ENCODE results near the gene SPATA21.
"Not testable (repeated sequence)": the region's sequence is repeated elsewhere in the genome, so short reads cannot be mapped to it uniquely, and the experiment has no call there.

The SPATA21 gene, protein sequence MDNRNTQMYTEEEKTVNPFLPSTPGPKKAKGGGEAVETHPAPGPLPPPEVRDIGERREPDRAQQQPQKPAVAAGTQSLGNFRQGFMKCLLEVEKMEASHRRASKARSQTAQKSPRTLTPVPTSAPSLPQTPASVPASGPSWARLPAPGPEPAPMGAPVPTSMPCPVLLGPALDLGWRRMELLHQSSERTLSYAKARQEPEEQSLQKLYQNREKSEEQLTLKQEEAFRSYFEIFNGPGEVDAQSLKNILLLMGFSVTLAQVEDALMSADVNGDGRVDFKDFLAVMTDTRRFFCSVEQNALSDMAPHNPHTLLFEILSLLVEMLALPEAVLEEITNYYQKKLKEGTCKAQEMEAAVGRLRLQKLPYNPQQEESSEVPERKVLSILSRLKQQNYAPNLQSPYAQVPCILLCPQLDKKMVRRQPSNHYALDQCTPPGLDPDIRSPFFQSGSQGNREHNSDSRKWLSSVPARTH
- total RNA-seq, result 0 reads per million in 2 donors

DNA sequence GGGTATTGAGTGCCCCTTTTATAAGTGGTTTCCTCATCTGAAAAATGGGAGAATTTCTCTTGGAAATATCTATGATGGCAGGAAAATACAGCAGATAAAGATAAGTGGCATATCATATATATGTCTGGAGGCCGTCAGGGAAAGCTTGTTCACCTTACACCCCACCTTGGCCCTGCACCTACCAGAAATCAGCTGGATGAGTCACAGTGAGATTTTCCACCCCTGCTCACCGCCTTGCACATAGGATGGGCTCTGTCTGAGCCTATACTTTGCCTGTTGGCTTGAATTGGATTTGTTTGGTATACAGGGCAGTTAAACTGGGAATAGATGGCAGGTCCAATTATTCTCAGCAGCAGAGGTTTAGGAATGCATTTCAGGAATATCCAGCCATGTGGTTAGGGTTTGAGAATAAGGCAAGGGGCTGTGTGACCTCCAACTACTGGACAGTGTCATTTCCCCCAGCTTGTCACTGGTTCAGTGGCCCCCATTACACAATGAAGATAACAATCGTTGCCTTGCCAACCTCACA lies at the start of gene SPATA21:
Gene SPATA21, minus strand, starts transcription at position 479 of the 529 bp plus-strand sequence. CDS start 6,053 bp downstream, outside the sequence.
- DNase-seq, result no peak

DNA sequence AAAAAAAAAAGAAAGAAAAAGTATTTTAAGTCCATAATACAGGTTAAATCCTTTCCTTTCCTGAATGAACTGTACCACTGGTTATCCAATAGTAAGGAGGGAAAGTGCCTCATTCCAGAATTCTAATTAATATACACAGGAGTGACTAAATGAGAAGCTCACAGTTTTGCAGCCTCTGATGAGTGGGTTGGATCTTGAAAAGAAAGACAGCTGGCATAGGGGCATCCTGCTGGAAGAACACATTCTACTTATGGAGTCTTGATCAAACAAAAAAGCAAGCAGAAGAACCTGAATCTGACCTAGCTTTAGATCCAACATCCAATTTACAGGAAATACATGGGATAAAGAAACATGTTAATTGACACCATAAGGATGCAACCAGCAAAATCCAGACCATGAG lies 49.8 kb upstream of the SPATA21 start:
- DNase-seq, result not testable (repeated sequence)

DNA sequence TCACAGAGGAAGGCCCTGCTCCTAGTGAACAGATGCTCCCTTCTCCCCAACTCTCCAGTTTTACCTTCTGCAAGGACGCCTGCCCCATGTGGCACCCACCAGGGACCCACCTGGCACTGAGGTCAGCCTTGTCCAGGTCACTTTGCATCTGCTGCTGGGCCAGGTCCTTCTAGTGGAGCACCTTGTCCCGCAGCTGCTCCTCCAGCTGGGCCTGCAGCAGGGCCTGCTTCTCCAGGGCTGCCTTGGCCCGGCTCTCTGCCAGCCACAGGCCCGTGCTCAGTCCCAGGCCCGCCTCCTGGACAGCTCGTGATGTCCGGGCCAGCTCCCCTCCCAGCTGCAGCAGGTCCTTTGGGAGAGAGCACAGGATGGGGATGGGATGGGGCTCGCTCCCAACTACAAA lies 49.1 kb upstream of the SPATA21 start:
- DNase-seq, result not testable (repeated sequence)

DNA sequence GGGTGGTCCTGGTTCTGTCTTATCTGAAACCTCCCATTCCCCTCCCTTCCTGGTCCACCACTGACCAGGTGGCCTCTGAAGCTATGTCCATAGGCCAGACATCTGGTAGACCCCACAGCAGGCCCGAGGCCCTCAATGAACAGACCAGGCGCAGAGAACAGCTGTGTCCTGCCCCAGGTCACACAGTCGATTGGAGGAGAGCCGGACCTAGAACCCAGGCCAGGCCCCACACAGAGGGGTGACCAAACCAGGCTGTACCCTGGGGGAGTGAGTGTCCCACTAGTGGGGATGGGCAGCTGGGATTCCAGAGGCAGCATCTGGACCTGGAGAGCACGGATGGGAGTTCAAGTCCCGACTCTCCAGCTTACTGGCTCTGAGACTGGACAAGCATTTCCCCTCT lies 47.7 kb upstream of the SPATA21 start:
- DNase-seq, result no peak

DNA sequence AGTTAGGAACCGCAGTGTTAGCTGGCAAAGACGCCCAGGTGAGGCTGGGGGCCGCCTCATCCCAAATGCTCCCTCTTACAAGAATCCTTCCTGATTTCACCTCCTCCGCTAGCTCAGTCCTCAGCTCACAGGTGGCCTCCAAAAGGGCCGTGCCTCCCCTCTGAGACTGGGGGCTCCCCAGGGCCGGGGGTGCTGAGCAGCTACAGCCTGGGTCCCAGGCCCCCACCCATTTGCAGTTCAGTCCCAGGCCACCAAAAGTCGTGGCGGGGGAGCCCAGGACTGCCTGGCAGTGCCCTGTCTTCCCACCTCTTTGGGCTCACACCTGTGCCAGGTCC lies 47.2 kb upstream of the SPATA21 start:
- DNase-seq, result no peak

DNA sequence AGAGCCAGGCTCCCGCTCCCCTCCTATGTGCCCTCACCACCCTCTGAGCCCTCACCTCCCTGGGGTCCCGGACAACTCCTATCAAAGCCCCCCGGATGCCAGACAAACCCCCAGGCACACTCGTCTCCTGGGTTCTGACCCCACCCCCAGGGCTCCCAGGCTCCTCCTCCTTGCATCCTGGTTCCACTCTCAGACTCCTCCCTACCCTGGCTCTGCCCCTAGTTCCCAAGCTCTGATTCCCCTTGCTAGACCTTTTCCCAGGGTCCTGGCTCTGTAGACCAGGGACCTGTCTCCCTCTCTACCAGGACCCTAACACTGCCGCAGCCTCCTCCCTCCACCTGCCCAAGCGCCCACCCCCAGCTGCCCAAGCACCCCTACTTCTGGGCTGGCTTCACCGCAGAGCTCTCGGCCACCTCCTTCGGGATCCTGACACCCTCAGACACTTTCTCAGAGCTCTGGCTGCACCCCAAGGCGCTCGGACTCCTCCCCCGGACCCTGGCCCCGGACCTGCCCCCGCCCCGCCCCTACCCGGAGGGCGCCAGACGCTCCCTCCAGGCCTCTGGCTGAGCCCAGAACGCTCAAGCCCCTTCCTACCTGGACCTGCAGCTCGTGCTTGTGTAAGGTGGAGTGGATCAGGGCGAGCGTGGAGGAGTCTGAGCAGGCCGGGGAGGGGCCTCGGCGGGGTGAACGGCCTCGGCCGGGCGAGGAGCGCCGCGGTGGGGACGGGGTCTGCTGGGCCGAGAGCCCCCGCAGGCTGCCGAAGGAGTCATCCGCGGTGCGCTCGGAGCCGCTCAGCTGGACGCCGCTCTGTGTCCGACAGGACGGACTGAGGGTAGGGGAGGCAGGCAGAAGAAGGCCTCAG lies 46.6 kb upstream of the SPATA21 start:
- DNase-seq, result not testable (repeated sequence)

DNA sequence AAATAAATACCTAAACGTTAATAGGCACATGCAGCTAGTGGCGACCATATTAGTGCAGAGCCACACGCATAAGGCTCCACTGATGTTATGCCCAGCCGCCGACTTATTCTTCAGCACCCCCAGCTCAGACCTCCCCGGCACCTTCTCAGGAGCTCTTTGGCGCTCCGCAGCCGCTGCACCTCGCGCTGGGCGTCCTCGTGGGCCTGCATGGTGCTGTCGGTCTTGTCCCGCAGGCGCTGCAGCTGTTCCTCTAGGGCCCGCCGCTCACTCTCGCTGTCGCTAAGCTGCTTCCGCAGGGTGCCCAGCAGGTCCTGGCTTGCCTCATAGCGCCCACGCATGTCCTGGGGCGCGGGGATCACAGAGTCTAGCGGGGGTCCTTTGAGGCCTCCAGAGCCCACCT lies 45.9 kb upstream of the SPATA21 start:
- DNase-seq, result not testable (repeated sequence)

DNA sequence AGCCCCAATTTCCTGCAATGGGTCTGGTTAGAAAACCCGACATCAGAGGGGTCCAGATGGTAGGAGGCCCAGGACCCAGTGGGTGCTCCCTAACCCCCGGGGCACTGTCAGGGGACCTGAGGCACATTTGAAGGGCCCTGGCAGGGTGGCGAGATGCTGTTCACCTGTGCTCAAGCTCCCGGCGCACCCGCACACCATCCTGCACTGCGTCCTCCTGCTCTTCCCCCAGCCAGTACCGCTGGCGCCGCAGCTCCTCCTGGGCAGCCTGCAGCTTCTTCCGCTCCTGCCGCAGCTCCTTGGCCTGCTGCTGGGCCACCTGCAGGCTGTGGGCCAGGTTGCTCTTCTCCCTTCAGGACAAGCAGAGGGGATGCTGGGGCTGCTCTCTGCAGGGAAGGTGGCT lies 40.9 kb upstream of the SPATA21 start:
- no peak for DNase-seq

DNA sequence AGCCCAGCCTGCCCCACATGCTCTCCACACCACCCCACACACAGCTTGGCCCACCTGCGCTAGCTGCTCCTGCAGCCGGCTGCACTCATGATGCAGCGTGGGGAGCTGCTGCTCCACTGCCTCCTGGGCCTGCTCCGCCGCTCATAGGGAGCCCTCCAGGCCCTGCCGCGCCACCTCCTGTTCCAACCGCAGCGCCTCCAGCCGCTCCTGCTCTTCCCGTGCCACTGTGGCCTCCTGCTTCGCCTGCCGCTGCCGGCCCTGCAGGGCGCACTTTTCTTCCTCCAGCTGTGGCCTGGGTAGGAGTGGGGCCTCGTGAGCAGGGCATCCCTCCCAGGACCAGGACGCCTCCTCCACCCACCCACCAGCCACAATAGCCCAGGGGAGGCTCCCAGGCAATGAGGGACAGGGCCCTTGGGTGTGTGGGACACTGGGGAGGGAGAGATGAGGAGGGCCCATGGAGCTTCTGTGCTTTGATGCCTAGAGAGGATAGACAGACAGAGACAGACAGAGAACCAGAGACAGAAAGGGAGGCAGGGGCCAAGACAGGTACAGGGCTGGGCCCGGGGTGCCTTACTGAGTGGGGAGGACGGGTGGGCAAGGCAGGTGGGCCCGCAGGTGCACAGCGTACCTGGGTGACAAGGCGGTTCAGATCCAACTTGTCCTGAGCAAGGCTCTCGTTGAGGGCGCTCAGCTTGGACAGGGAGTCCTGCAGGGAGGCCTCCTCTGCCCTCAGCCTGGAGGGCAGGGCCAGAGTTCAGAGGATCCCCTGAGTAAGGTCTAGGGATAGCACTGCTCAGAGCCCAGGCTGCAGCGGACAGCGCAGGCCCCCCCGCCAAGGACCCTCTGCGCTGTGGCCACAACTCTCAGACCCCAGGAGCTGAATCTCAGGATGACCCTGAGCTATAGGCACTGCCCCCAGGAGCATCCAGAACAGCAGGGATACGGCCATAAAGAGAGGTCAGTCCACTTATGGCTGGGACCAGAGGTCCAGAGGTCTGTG lies 38.8 kb upstream of the SPATA21 start:
- not testable (repeated sequence) for DNase-seq

DNA sequence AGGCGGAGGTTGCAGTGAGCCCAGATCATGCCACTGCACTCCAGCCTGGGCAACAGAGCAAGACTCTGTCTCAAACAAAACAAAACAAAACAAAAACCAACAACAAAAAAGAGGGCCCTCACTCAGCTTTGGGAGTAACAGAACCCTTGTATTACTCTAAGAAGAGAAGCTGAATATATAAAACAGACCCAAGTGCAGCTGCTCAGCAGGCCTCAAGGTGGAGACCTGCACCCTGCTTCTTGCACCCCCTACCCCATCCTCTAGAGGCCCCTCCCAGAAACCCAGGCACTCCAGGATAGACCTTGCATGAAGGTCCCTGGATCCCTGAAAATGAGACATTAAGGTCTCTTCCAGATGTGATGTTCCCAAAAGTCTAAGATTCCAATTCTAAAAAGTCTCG lies 37.7 kb upstream of the SPATA21 start:
- not testable (repeated sequence) for DNase-seq

DNA sequence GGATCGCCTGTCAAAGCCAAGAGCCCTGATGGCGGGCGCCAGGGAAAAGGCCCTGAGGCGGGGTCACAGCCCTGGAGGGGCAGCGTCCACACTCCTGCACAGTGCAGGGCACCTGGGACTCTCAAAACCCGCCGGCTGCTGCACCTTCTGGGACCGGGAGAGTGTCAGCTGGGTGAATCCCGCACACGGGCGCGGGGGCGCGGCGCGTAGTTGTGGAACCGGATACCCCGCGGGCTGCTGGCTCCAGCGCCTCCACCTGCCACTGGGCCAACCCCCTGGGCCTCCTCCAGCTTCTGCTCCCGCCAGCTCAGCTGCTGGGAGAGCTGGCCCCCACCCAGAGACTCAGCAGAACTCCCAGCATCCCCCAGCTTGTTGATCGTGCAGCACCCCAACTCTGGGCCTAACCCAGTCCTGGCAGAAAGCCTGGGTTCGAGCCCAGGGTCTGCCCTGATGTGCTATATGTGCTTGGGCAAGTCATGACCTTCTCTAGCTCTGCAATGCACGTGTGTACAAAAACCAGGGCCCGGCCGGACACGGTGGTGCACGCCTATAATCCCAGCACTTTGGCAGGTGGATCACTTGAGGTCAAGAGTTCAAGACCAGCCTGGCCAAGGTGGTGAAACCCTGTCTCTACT lies 37.1 kb upstream of the SPATA21 start:
- no peak for DNase-seq

DNA sequence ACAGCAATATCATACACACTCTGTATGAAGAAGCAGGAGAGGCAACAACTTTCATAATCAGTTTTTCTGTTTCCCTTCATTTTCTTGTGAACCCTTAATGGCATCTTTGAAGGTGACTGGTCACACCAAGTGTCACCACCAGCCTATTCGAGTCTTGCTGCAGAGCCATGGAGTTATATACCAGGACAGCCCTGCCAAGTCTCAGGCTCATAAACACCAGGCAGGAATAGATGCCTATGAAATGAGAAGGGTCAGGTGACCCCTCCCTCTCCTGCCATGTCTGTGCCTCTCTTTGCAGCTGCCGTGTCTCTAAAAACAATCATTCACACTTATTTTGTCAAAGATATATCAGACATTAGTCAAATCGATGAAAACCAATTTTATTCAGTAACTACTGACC lies 31.3 kb upstream of the SPATA21 start:
- no peak for DNase-seq

DNA sequence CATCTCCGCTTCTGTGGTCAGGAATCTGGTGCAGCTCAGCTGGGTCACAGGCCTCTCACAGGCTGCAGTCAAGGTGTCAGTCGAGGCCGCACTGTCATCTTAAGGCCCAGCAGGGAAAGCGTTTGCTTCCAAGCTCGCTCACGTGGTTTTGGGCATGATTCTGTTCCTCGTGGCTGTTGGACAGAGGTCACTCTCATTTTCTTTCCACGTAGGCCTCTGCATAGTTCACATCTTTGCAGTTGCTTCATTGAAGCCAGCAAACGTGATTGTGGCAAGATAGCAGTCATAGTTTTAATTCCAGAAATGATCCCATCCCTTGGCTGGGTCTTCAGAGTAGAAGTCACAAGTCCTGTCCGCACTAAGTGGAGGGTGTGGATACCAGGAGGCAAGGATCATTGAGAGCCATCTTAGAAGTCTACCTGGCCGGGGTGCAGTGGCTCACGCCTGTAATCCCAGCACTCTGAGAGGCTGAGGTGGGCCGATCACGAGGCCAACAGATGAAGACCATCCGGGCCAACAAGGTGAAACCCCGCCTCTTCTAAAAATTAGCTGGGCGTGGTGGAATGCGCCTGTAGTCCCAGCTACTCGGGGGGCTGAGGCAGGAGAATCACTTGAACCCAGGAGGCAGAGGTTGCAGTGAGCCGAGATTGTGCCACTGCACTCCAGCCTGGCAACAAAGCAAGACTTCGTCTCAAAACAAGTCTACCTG lies 27.8 kb upstream of the SPATA21 start:
- DNase-seq, result no peak

DNA sequence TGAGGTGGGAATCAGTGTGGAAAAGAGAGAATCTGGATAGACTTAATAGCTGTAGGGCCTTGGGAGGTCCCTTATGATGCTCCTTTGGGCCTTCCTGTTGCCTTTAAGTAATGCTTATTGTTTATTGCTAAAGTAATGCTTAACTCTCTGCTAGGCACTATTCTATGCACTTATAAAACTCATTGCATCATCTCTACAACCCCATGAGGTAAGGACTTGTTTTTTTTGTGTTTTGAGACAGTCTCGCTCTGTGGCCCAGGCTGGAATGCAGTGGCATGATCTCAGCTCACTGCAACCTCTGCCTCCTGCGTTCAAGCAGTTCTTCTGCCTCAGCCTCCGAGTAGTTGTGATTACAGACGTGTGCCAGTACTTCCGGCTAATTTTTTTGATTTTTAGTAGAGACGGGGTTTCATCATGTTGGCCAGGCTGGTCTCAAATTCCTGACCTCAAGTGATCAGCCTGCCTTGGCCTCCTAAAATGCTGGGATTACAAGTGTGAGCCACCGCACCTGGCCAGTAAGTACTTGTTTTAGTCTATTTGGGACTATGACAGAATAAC lies 25.6 kb upstream of the SPATA21 start:
- no peak for DNase-seq

DNA sequence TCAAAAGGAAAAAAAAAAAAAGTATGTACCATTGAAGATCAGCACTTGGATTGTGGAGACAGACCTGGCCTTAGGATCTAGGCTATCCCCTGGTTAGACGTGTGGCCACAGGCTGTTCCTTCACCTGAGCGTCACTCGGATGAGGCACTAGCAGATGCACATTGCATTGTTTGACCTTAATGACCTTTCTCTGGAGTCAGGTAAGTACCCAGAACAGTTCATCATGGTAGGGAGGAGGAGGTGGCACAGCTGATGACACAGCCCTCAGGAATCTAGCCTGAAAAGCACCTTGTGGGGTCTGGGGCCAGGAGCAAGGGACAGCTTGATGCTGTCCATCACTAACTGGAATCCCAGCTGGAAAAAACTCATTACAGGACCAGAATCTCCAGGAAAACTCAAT lies 24.5 kb upstream of the SPATA21 start:
- no peak for DNase-seq

DNA sequence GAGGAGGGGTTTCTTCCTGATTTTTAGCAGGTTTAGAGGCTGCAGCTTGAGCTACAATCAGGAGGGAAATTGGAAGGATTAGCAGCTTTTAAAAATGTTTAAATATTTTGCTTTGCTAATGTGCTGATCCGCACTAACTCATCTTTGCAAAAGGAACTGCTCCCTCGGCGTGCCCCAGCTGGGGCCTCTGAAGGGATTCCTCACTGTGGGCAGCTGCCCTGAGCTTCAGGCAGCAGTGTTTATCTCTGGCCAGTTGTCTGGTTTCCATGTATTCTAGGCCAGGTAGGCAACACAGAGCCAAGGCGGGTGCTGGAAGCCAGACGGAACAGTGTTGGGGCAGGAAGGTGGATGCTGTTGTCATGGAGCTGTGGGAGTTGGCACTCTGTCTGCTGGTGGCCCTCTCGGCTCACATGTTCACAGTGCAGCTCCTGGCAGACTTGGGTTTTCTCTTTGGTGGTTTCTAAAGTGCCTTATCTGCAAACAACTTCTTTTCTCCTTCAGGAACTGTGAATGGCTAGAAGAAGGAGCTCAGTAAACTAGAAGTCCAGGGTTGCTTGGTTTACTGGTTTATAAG lies 22.2 kb upstream of the SPATA21 start:
- DNase-seq, result no peak

DNA sequence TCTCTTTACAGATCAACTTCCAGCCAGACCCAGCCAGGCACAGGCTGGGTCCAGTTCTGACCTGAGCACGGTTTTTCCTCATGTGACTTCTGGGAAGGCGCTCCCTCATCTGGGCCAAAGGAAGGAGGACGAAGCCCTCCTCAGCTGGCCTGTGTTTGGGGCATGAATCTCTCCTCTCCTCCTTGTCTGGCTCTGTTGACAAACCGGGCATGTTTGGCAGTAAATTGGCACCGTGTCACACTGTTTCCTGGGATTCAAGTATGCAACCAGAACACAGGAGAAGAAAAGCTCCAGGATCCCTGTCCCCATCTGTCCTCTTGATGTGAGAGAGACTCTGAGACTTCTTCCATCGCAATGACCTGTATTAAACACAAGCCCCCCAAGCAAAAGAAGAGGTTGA lies 21.6 kb upstream of the SPATA21 start:
- DNase-seq, result no peak

DNA sequence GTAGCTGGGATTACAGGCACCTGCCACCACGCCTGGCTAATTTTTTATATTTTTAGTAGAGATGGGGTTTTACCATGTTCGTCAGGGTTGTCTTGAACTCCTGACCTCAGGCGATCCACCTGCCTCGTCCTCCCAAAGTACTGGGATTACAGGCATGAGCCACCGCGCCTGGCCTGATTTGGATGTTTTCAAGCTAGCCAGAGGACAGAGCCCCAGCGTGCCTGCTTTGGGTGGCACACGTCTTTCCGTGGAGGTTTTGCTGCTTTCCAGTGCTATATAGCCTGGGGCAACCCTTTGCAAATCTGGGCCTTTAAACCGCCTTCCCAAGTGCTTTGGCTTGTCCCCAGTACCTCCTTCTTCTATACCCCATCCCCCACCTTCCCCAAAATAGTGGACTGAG lies 18.9 kb upstream of the SPATA21 start:
- not testable (repeated sequence) for DNase-seq

DNA sequence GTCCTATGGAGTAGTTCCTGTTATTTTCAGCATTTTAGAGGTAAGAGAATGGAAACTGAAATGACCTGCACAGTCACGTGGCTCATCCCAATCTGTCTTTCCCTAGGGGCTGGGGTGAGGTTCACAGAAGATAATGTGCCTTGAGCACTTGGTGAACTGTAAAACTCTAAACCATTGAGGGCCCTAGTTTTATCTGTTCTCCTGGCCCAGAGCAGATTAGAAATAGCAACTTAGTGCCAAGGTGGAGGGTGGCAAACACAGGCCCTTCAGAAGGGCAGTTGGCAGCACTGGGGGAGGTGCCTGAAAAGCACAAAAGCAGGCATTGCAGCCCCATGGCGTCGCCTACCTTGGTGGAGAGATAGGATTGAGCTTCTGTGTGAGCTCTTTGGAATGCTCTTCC lies 17.7 kb upstream of the SPATA21 start:
- DNase-seq, result not testable (repeated sequence)

DNA sequence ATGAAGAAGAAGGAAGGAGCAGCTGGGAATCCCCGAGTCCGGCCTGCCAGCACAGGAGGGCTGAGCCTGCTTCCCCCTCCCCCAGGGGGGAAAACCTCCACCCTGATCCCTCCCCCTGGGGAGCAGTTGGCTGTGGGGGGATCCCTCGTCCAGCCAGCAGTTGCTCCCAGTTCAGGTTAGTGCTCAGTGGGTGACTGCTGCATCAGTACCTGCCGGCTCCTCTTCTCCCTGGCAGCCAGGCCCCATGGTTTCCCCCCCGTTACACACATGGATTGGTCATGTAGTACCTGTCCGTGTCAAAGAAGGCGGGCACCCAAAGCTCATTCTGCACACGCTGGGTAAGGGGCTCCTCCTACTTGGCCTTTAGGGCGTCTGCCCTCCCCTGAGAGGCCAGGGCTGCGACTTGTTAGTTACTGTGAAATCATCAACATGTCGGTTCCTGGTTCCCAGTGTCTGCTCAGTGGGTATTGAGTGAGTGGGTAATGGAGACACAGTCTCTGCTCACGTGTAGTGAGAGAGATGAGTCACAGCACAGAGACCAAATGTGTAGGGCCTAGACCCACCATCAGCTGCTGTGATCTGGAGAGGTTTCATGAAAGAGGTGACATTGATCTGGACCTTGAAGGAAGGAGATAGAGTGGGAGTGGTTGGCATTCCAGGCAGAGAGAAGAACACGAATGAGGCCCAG lies 14.8 kb upstream of the SPATA21 start:
- no peak for DNase-seq
